Thyroid gland (tissue), 4 donors: ENCODE results near the gene CA14.
"Not testable (repeated sequence)": the region's sequence is repeated elsewhere in the genome, so short reads cannot be mapped to it uniquely, and the experiment has no call there.

Experiments
- CTCF ChIP-seq, 6 experiments: fragments of 200-600 bp in 3 of 6; fragments of 450-650 bp in 3 of 6; sonication (generic) in 3 of 6; IDR thresholded peaks; one replicate each; pipeline ENCODE4 v1.5.1; 2016 to 2019; ENCODE audit warnings: antibody characterized with exemption in 6 of 6, mild to moderate bottlenecking in 2 of 6, inconsistent platforms in 1 of 6, moderate library complexity in 1 of 6
- POLR2A ChIP-seq, 2 donors: fragments of 450-650 bp; IDR thresholded peaks; one replicate each; pipeline ENCODE4 v1.6.1; 2017; ENCODE audit warnings: antibody characterized with exemption in 2 of 2, mild to moderate bottlenecking in 2 of 2, moderate library complexity in 1 of 2

- not testable (repeated sequence) for TF ChIP-seq CTCF, POLR2A (IDR thresholded peaks at IDR 0.05)
Measured at GRCh38 chr1:150208460-150208859, 49.1 kb upstream of the CA14 start.
